HG02870 (cell line): ENCODE data around the gene CSK.
A peak's percentile ranks its signal among the peaks of the same experiment; 100 is the strongest.
"Not testable (repeated sequence)": the region's sequence is repeated elsewhere in the genome, so short reads cannot be mapped to it uniquely, and the experiment has no call there.

ENCODE experiments used
- ATAC-seq: cut with Tn5 transposase; IDR thresholded peaks from one replicate; pipeline ENCODE4 v1.9.1; 2021; ENCODE audit warnings: mild to moderate bottlenecking, moderate library complexity; ENCODE audit not compliant: unreplicated experiment

CSK gene

DNA sequence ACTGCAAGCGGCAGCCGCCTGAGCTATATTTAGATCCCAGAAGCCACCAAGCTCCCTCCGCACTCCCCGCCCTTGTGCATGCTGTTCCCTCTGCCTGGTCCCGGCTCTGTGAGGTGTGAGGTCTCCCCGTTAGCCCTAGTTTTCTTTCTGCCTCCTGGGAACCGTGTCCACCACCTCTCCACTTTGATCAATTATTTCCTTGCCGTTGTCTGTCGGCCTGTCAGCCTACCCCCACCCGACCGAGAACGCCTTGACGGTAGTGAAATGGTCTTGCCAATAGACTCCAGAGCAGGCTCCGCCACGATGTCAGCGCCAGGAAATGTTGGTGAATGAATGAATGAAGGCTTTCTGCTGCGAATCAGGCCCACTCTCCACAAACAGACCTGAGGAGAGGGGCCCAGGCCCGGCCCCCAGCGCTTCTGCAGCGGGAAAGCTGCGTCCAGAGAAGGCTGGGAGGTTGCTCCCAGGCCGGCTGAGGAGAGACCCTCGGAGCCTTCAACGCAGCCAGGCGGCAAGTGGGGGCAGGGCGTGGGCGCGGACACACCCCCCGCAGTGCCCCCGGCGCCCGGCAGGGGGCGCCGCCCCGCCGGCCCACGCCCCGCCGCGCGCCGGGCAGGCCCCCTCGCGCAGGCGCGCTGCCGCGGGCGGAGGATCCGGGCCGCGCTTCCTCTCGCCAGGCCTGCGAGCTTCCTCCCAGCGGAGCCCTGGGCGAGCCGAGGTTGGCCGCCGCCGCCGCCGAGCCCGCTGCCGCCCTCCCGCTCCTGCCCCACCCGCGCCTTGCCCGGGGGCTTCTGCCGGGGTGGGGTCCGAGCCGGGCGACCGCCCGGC lies at the start of gene CSK:
Gene CSK (plus strand): TSS at position 650 of the 828 bp plus-strand sequence. CDS start 16,218 bp downstream, outside the sequence.
- peak; percentile 23 for ATAC-seq

DNA sequence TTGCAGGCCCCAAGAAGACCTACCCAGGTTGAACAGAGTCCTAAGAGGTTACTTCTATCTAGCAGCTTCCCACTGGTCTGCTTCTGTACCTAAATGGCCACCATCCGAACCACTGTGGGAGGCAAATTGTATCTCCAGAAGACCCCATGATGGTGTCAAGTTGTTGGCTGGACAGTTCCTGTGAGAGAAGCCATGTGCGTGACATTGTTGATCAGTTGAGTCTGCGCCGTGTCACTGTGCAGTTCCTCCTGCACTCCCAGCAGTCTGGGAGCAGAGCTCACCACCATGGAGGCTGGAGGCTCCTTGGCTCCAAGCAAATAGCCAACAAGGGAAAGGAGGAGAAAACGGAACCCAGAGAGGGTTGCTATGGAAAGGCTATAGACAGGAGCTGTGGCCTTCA lies 49.0 kb upstream of the CSK start:
- no peak for ATAC-seq

DNA sequence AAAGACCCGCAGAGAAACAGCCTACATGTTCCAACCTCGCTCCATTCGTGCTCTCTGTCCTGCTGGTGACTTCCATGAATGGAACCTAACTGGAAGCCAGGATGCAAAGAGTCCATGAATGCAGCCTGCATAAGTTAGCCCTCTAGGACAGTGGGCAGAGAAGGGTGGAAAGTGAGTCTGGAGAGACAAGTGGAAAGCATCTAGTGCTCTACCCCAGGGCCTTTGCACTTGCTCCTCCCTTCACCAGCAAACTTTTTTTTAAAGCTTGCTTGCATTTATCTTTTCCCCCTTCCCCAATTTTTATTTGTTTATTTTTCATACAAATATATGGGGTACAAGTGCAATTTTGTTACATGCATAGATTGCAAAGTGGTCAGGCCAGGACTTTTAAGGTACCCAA lies 48.6 kb upstream of the CSK start:
- no peak for ATAC-seq

DNA sequence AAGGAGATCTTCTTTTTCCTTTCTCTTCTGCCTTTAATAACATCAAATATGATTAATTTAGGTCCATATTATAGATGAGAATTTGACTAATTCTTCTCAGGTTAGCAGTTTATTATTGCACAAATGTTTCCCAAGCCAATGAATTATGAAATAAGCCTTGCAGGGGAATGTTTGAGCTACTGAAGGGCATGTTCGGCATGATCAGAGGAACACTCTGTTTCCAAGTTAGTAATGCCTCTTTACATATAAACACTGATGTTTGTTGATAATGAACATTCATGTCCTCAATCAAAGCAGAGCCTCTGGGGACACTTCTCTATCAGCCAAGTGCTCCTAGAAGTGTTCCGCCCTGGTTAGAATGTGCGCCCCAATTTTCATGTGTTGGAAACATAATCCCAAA lies 46.6 kb upstream of the CSK start:
- ATAC-seq = no peak

DNA sequence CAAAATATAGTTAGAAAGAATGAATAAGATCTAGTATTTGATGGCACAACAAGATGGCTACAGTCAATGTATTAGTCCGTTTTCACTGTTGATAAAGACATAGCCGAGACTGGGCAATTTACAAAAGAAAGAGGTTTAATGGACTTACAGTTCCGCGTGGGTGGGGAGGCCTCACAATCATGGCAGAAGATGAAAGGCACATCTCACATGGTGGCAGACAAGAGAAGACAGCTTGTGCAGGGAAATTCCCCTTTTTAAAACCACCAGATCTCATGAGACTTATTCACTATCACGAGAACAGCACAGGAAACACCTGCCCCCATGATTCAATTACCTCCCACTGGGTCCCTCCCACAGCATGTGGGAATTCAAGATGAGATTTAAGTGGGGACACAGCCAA lies 43.6 kb upstream of the CSK start:
- not testable (repeated sequence) for ATAC-seq

DNA sequence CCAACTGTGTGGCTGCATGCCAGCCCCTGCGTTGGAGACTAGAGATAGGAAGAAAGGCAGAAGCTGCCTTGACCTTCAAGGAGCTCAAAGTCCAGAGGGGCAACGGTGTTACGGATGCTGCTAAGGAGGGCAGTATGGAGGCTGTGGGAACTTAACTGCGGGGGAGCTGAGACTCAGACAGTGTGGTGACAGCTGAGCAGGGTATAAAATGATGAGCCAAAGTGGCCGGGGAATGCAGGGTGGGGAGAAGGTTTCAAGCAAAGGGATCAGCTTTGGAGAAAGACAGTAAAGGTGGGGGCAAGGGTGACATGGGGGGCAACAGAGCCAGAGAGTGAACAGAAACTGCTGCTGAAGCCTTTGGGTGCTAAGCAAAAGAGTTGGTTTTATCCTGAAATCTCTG lies 39.5 kb upstream of the CSK start:
- no peak for ATAC-seq

DNA sequence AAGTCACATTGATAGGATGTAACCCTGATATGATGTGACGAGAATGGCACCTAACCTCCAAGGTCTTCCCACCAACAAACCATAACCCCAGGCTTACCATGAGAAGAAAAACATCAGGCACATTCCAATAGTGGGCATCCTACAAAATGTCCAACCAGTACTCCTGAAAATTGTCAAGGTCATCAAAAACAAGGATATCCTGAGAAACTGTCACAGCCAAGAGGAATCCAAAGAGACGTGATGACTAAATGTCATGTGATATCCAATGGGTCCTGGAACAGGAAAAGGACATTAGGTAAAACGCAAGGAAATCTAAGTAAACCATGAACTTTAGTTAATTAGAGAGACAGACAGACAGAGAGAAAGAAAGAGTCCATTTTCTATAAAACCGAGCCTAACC lies 35.5 kb upstream of the CSK start:
- ATAC-seq = no peak

DNA sequence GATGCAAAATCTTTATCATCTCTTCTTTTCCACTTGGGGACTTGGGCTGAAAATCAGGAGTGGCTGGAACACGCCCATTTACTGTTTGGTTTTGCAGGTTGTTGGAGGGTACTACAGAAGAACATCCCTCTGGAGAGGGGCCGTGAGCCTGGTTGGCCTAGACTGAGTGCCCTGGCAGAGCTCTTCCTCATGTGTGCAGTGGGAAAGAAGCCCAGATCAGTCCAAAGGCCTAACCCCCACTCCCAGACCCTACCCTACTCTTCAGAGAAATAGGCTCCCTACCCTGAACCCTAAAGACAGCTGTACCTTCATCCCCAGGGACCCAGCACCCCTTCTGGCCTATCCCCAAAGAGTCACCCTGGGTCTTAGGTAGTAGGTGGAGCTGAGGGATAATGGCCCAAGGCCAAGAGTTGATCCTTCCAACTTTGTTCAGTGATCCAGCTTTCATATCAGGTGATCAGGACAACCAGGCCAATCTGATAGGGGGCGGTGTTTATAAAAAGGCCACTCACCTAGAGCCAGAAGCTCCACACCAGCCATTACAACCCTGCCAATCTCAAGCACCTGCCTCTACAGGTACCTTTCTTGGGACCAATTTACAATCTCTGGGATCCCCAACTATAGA lies 33.4 kb upstream of the CSK start, which contains the start of gene CYP1A2:
Gene CYP1A2 (plus strand): TSS at position 524 of the 625 bp plus-strand sequence. CDS start 894 bp downstream, outside the sequence.
- ATAC-seq = no peak

DNA sequence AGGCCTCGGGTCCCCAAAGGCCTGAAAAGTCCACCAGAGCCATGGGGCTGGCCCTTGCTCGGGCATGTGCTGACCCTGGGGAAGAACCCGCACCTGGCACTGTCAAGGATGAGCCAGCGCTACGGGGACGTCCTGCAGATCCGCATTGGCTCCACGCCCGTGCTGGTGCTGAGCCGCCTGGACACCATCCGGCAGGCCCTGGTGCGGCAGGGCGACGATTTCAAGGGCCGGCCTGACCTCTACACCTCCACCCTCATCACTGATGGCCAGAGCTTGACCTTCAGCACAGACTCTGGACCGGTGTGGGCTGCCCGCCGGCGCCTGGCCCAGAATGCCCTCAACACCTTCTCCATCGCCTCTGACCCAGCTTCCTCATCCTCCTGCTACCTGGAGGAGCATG lies 32.0 kb upstream of the CSK start:
- ATAC-seq = no peak

DNA sequence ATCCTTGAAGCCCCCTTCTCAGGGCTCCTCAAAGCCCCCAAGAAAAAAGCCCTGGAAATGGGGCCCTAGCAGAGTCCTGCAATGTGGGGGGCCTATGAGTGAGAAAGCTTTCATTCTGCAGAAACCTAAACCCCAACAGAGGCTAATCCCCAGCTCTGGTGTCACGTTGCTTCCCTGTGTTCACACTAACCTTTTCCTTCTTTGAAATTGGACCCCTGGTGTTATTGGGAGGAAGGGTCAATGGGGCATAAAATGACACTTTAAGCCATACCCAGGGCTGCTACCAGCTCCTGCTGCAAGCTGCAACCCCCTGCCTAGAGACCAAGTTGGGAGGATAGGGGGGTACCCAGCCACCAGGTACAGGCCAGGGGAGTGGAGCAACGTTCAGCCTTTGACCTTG lies 31.1 kb upstream of the CSK start:
- no peak for ATAC-seq

DNA sequence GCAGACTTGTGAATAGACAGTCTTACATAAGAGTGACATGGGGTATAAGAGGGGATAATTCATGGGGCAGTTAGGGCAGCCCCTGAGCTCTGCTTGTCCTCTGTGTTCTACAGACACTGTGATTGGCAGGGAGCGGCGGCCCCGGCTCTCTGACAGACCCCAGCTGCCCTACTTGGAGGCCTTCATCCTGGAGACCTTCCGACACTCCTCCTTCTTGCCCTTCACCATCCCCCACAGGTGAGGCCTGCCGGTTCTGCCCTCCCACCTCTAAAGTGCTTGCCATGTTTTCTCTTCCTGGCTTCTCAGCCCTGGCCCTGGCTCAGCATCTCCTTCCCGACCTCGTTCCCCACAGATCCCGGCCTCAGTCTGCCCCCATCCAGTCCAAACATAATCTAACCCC lies 29.9 kb upstream of the CSK start:
- no peak for ATAC-seq

DNA sequence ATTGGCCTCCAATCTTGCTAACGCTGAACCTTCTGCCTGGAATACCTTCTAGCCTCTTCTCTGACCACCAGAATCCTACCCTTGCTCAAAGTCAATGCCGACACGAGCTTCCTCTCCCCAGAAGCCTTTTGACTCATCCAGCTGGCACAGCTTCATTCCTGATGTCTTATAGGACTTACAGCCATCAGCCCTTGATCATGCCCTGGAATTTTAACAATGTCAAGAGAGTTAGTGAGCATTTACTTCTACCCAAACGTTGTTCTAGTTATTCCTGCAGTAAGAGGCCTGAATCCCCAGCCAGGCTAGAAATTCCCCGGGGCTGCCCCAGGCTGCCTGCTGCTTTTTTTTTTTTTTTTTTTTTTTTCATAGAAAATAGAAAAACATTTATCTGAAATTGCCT lies 29.3 kb upstream of the CSK start:
- no peak for ATAC-seq

DNA sequence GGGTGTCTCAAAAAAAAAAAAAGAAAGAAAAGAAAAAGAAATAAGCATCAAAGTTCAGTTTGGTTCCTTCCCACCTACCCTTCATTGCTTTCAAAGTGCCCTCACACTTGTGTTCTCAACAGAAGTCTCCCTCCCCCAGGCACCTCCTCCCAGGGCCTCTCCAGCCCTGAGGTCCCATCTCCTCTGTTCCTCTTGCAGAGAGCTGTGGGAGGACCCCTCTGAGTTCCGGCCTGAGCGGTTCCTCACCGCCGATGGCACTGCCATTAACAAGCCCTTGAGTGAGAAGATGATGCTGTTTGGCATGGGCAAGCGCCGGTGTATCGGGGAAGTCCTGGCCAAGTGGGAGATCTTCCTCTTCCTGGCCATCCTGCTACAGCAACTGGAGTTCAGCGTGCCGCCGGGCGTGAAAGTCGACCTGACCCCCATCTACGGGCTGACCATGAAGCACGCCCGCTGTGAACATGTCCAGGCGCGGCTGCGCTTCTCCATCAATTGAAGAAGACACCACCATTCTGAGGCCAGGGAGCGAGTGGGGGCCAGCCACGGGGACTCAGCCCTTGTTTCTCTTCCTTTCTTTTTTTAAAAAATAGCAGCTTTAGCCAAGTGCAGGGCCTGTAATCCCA lies 27.2 kb upstream of the CSK start:
- no peak for ATAC-seq

DNA sequence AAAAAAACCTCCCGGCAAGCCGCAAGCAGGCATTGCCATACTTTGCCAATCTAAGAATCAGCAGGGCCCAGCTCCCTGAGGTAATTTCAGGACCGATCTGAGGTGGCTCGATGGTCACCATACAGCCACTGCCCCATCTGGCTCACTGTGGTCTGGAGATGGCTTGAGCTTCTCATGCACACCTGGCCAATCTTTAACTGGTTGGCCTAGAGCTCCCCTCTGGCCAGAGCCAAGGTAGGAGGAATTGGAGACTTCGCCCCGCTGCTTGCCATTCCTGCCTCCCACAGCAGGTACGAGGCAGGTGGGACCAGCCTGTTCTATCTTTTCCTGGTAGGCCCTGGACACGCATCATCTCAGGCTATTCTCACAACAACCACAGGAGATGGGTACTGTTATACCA lies 23.1 kb upstream of the CSK start:
- ATAC-seq = no peak

DNA sequence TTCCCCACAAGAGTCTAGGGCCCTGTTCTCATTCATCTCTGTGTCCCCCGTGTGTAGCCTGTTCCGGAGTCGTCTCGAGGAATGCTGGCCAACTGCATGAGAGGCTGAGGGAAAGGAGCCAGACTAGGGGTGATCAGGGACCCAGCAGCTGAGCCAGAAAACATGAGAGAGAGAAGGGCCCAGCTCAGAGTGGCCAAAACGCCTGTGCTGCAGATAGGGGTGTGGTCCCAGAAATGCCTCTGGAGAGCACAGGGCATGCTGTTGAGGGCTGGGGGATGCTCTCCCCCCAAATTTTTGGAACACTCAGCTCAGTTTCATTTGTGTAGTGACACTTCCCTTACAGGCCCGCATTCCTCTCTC lies 19.1 kb upstream of the CSK start:
- no peak for ATAC-seq

DNA sequence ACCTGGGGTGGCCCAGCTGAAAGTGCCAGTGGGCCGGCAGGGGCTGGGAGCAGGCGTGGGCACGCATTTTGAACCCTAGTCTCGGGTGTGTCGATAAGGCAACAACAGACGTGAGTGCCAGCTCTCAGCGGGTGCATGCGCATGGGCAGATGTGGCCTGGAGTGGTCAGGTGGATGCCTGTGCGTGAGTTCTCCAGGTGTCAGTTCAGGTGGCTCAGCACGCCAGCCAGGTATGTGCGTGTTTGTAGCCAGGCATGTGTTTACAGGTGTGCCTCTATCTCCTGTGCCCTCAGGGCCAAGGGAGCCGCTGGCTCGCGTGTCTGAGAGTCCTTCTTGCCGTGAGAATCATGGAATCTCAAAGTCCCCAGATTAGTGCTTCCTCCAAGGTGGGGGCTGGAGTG lies 18.5 kb upstream of the CSK start:
- no peak for ATAC-seq

DNA sequence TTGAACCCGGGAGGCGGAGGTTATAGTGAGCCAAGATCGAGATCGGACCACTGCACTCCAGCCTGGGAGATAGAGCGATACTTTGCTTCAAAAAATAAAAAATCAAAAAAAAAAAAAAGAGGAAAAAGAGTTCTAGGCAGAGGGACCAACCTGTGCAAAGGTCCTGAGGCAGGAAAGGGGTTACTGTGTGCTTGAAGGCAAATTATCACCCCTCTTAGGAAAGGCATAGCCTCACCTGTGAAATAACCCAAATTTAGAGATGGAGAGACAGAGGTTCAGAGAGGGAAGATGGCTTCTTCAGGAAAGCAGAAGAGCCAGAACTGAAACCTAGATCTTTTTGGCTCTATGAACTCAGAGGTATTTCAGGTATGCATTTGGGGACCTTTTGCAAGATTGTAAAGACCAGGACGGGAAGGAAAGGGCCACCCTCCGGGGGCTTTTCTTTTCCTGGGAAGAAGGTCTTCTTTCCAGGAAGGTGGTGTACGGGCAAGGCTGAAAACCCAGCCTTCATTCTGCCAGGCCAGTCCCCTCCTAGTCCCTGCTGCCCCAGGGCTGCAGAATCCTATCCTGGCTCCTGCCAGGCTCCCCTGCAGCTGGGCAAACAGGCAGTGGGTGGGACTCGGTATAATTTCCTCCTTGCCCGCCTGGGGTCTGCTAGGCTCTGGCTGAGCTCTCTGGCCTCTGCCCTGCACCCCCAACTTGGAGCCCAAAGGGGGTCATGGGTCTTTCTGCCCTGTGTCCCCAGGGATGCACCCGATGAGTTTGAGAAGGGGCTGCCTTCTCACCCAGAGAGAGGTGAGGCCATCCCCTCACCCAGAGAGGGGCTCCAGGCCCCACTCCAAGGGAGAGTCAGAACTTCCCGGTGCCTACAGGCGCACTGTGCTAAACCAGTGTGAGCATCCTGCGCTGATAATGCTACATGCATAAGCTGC lies 14.4 kb upstream of the CSK start:
- ATAC-seq = no peak

DNA sequence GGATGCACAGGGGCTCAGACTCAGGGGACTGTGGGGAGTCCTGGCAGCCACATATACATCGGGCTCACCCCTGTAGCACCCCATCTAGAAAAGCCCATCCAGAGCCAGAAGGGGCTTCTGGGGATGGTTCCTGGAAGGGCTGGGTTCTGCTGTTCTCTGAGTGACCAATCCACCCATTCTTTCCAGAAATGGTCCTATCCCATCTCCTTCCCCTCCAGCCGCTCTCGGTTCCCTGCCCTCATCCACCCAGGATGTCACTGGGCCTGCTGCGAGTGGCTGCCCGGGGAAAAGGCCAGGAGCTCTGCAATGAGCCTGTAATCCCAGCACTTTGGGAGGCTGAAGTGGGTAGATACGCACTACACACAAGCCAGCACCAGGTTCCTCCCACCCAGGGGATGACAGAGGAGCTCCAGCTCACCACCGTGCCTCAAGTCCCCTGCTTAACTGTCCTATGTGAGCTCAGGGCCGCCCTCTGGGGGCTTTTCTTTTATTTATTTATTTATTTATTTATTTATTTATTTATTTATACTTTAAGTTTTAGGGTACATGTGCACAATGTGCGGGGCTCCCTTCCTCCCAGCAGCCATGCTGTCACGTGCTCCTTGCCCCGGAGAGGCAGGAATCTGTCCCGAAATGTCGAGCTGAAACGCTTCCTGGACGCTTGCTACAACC lies 13.6 kb upstream of the CSK start:
- ATAC-seq = no peak

DNA sequence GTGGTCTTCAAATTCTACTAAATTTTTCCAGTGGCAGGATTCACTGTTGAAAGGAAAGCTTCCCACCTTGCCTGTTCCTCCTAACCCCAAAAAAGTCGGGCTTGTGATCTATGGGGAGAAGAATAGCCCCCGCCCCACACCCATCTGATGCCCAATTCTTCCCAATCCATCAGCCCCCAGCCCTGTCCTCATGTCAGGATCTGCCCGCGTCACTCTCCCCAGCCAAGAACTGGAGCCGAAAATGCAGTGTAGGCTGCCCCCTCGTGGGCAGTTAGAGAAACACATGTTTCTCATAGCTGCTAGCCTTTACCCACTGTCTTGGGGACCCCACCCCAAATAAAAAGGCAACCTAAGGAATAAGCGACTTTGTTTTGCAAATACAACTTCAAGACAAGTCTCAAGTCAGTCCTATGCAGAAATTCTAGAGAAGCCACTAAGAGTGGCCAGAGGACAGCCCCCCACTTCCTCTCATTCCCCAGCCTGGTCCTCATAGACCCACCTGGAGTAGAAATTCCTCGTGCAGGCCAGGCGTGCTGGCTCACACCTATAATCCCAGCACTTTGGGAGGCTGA lies 13.0 kb upstream of the CSK start:
- no peak for ATAC-seq

DNA sequence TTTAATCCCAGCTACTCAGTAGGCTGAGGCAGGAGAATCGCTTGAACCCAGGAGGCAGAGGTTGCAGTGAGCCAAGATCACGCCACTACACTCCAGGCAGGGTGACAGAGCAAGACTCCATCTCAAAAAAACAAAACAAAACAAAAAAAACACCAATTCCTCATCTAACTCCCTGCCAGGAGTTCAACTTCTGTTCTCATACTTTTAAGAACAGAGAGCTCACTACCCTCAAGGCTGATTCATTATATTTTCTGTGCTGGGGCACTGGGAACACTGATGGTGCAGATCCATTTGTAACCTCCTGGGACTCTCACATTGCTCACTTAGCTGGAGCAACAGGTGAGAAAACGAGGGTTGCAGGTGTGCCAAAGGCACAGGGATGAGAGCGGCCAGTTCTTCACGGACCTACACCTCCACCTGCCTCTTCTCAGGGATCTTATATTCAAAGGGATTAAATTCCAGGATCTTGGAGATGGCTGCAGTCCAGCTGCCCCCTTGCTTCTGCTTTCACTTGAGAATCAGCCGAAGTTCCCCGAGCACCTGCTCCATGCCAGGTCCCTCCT lies 12.3 kb upstream of the CSK start:
- ATAC-seq = no peak
